ENCODE data around the gene HLA-DPA1.
"Not testable (repeated sequence)": the region's sequence is repeated elsewhere in the genome, so short reads cannot be mapped to it uniquely, and the experiment has no call there.

The HLA-DPA1 gene

DNA sequence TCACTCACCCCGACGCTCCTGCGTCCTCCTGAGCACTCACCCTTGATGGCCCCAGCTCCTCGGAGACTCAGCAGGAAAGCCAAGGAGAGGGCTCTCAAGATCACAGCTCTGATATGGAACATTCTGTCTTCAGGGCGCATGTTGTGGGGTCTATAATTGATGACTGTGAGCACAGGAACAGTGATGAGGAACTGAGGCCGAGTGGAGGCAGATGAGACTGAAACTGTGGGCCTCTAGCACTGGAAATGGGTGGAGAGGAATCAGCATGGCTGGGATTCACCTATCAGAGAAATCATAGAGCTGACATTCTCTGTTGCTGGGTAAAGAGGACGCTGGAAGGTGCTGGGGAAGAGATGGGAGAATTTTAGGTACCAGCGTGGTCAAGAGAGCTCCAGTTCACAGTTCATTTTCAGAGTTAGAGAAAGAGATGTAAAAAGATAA, at the start of gene HLA-DPA1:
Gene HLA-DPA1 (minus strand): TSS at position 219 of the 441 bp plus-strand sequence.
- DNase-seq: peak; percentile 78

DNA sequence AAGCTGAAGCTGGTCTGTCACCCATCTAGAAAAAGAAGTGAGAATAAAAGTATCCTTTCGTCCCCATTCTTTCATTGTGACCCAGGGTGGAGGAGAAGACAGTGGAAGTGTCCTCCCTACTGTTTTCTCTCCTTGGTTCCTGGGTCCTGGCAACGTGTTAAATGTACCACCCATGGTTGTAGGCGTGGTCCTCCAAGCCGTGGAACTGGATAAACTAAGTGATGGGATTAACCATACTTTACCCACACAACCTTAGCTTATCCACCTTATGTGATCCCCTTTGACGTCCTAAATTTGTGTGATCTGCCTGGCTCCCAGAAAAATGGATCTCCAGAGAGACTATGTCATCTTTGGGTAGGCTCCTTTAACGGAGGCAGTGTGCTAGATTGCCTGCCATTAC, 49.7 kb upstream of the HLA-DPA1 start:
- DNase-seq: no peak

DNA sequence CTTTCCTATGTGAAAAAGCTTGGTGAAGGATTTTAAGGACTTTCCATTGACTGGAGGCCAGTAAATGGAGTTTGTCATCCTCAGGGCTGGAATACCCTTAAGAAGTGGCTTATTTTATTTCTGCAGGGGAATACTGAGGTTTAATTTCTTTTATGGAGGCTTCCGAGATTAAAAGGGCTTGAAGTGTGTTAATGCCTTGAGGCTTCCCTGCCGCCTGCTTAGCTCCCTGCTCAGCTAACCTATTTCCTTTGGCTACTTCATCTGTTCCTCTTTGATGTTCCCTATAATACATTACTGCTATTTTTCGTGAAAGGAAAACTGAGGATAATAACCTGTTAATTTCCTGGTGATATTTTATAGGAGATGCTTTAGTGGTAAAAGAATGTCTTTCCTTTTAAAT, 46.6 kb upstream of the HLA-DPA1 start:
- DNase-seq: no peak

DNA sequence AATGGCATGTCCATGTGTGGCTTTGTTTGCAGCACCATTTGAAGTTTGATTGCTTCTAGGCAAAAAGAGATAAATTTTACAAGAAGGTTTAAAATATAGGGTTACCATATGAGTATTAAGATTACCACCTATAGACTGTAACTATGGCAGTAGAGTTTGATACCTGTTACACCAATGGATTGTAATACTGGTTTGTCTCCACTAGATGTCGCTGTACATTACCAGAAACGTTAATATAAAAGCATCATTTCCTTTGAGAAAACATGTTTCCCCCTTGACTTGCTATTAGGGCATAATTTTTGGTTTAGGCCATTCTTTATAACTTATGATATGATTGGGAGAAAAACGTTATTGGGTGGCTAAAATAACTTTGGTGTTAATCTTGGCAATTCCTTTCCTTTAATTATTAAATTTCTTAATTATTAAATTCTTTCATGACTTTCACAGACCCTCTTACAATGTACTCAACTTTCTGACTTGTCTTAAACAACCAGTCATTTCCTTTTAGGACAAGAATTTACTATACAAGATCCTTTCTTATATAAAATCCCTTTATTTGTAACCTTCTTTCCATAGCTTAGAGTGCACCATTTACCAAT, 45.2 kb upstream of the HLA-DPA1 start:
- DNase-seq: no peak

DNA sequence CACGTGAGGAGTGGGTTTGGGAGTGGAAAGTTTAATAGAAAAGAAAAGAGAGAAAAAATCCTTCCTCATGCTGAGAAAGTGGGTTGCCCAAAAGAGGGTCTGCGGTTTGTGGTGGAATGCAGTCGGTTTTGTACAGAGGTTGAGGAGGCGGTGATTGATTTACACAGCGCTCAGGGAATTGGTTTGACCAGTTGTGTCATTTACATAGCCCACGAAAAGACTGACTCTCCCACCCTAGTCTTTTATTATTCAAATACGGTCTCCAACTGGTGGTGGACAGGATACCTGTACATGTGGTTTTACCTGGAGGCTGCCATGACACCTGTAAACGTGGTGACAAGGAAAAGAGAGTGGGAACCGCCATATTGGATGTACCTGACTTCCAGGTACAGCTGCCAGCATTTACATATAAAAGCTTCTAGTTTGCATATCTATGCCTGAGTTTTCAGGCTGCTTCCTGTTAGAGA, 44.4 kb upstream of the HLA-DPA1 start:
- DNase-seq: no peak

DNA sequence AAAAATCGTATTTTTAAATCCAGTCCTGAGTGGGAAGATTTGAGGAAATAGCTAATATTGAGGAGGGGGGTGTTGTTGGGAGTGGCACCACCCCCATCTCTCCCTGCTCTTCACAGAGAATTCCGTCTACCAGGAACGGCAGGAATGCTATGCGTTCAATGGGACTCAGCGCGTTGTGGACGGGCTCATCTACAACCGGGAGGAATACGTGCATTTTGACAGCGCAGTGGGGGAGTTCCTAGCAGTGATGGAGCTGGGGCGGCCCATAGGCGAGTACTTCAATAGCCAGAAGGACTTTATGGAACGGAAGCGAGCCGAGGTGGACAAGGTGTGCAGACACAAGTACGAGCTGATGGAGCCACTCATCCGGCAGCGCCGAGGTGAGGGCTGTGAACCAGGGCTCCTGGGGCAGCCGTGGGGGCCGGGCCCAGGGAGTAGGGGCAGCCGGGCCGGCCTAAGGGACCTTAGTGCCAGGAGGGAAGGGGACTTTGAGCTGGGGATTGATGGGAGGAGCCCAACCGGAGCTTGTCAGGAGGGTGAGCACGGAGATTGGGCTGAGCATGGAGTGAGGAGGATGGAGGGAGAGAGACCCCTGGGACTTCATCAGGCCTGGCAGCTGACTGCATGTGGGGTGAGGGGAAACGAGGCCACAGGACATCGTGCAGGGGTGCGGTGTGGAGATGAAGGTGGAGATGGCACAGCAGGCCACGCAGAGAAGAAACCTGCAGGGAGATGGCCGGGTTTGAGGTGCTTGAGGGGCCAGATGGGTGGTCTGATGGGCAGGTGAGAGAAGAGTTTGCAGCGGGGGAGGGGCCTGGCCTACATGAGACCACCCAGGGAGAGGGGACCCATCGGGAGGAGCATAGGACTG, 43.6 kb upstream of the HLA-DPA1 start:
- DNase-seq: no peak

DNA sequence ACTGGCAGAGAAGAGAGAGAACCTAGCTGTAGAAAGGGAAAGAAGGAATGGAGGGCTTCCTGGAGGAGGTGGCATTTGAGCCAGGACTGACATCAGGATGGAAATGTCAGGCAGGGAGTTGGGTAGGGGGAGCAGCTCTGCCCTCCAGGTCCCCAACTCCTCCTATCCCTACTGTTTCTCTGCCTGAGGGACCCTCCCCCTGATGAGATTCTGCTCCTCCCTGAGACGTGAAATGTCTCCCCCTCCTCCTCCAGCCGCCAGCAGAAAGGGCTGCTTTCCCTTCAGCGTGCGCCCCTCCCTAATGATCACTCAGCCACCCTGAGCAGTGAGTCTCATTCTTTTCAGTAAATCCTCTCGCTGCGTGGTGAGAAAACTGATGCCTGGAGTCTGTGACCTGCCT, 43.0 kb upstream of the HLA-DPA1 start:
- no peak for DNase-seq

DNA sequence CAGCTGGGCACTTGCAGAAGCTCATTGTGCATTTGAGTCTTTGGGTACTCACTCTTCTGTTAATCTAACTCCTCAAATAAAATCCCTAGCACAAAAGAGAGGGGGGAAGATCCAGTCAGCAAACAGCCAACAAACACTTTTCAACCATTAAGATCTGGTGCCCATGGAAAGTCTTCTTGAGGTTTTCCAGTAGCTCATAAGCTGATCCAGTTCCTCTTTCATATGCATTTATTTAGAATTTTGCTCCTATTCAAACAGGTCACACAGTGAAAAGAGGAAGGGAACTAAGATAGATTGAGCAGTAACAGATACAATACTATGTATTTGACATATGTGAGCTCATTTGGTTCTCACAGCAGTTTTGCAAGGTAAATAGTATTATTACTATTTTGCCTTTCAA, 41.0 kb upstream of the HLA-DPA1 start:
- no peak for DNase-seq

DNA sequence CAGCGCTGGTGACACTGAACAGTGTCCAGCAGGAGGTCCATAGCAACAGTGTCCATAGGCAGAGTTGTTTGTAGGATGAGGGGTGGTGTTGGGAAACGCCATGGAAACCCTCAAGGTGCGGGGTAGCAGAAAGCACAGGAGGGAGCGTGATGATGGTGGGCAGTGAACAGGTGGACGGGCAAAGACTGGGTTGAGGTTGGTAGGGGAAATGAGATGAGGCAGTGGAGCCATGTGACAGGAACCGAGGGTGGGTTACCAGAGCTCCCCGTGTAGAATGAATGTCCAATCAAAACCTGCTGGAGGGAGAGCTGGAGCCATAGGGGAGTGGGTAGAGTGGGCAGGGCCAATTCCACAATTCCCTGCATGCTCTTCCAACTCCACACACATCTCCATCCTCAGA, 40.3 kb upstream of the HLA-DPA1 start:
- no peak for DNase-seq

DNA sequence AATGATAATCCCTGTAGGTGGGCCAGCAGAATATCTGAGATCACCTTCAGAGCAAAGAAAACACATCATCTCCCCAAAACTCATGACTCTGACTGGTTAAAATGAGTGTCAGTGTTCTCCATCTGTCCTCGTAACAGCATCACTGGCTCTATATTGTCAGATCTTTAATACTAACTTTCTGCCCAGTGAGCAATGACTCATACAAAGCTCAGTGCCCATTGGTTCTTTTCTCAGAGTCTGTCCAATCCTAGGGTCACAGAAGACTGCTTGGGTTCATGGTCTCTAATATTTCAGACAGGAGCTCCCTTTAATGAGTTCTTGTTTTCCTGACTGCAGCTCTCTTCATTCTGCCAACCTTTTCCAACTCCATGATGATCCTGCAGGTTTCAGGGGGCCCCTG, 38.7 kb upstream of the HLA-DPA1 start:
- peak; percentile 32 for DNase-seq

DNA sequence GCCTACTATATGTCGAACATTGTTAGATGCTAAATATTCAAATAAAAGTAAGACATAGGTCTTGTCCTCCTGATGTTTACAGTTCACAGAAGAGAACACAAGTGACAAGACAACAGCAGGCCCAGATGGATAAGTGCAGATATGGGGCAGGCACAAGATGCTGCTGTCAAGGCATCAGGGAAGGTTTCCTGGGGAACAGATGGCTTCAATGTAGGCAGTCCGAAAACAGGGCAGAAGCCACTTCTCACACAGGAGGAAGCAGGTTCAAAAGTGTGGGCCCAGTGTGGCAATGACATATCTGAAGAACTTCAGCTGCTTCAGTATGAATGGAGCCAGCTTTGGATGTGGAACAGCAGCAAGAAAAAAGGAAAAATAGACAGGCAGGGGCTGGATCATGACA, 34.9 kb upstream of the HLA-DPA1 start:
- DNase-seq: no peak

DNA sequence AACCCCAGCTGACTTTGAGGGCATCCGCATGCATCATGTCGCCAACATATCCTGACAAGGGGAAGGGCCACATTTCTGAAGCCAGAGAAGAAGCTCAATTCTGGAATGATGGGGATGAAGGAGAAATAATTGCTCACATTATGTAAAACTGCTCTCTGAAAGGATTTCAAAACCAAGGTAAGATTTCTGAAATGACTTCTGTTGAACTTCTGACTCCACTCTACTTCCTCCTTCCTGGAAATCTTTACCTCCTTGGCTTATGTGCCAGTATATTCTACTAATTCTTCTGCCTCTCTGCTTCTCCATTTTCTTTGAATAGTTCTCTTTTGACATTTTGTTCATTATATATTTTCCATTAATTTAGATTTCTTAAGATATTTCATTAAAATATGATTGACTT, 34.2 kb upstream of the HLA-DPA1 start:
- no peak for DNase-seq

DNA sequence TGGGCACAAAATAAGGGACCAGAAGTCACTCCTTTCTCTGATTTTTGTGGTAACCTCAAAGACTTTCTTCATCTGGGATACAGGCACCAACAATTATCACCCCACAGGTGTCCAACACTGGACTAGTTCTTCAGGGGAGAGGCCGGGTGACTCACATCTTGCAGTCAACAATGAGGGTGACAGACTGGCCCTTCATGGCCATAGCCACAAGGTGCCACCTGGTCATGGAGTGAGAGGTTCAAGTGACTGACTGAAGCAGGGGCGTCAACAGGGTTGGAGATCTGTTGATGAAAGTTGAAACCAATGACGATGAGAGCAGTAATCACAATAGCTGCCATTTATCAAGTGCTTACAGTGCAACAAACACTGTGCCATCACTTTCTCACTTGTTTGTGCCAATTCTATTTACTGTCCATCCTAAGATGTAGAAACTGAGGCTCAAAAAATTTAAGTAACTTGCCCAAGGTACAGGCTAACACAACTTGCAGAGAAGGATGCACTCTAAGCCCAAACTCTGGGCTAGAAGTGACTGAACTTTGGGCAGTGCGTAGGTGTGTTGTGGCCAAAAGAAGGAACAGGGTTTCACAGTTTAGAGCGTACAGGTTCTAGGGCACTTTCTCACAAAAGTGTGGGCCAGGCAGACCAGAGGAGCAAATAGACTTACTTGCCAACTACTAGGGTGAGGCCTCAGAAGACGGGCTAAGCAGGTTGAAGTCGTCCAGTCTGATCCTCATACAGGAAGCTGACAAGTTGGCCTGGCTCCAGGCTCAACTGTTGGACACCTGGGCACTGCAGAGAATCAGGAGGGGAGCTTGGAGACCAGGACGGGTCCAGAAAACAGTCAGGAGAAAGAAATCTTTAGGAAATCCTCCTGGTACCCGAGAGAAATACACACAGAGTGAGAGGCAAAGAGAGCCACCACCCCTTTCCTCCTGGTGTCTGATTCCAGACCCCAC, 32.7 kb upstream of the HLA-DPA1 start:
- DNase-seq: no peak

DNA sequence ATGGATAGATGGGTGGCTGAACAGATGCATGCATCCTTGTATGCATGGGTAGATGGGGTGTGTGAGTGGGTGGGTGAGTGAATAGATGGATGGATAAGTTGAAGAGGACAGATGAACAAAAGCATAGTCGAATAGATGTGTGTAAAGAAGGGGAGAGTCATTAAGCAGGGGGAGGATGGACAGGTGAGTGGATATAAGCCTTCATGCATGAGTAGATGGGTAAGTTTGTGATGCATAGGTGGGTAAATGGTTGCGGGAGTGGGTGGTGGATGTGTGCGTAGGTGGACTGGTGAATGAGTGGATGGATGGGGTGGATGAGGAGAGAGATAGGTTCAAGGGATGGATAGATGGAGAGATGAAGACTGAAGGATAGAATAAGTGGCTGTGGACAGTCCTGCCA, 31.9 kb upstream of the HLA-DPA1 start:
- no peak for DNase-seq

DNA sequence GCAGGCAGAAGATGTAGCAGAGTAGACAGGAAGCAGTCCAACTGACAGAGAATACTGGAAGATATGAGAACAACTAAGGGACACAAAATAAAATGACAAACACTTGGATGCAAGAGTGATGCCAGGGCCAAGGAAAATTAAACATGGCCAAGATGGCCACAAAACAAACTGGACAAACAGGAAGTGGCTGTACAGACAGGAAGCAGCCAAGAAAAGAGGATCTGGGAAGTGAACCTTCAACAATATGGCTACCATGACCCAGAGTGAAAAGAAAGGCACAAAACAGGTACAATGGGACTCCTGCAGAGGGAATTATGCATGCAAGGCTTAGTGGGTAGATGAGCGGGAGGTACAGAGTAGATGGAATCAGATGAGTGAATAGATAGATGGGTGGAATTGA, 31.4 kb upstream of the HLA-DPA1 start:
- no peak for DNase-seq

DNA sequence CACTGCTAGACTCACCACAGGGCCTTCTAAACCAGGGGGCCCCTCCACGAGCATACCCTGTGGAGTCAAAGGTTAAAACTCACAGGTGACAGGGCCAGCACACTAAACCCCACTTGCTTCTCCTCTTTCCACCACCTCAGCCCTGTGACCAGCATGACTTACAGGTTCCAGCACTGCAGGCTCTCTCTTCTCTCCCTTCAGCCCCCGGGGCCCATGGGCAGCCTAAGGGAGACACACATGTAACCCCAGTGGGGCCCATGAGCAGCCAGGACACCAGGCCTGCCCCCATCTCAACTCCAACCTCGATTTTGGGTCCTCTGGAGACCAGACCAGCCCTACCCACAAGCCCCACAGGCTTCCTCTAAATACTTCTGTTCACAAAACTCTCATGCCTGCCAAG, 30.3 kb upstream of the HLA-DPA1 start:
- no peak for DNase-seq

DNA sequence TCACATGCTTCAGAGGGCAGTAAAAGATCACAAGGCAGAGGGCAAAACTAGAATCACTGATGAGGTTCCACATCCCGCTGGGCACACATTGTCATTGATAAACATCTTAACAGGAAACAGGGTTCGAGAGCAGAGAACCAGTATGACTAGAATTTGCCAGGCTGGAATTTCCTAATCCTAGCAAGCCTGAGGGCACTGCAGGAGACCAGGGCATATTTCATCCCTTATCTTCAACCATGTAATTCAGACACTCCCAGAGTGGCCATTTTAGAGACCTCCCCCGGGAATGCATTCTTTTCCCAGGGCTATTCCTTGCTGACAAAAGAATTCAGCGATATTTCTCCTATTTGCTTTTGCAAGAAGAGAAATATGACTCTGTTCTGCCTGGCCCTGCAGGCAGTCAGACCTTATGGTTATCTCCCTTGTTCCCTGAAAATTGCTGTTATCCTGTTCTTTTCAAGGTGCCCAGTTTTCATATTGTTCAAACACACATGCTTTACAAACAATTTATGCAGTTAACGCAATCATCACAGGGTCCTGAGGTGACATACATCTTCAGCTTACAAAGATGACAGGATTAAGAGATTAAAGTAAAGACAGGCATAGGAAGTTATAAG, 27.8 kb upstream of the HLA-DPA1 start:
- DNase-seq: not testable (repeated sequence)

DNA sequence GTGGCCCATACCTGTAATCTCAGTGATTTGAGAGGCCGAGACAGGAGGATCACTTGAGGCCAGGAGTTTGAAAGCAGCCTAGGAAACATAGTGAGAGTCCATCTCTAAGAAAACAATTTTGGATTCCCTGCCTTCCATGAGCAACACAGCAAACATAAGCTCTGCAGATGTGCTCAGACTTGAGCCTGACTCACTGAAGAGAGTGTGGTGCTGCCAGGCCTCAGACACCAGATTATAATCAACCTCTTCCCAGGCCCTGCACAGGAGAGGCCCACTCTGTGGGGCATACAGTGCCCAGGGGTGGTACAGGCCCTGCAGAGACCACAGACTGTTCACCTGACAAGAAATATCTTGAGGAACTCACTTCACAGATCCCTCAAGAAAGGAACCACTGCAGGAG, 22.2 kb upstream of the HLA-DPA1 start:
- no peak for DNase-seq

DNA sequence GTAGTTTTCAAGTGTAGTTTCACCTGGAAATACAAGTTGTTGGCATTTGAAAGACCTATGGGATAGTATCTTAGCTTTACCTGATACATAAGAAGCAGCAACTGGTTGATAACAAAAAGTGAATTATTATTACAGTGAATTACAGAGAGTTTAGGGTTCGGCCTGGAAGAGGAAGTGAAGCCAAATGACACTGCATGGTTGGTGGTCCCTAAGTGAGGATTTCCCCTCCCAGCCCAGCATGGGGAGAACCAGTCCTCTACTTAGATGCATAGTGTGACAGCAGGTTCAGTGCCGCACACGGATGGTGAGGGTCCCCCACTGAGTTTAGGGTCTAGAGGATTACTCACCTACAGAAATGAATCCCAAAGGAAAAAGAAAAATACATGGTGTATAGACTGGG, 20.4 kb upstream of the HLA-DPA1 start:
- no peak for DNase-seq

DNA sequence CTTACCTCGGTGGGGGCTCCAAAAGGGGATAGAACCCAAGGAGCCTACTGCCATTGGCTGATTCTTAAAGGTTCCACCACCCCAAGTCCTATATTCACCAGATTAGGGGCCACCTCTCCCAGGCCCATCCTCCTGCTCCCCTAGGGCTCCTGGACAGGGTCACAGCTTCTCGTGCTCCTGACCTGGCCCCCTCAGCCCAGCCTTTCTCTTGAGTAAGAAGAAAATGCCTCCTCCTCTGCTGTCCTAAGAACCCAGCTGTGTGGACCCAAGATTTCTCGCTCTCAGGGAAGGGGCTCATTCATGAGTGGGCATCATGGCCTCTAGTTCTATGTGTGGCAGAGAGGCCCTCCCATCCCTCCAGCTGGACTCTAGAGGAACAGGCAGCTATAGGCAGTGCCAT, 18.9 kb upstream of the HLA-DPA1 start:
- no peak for DNase-seq

DNA sequence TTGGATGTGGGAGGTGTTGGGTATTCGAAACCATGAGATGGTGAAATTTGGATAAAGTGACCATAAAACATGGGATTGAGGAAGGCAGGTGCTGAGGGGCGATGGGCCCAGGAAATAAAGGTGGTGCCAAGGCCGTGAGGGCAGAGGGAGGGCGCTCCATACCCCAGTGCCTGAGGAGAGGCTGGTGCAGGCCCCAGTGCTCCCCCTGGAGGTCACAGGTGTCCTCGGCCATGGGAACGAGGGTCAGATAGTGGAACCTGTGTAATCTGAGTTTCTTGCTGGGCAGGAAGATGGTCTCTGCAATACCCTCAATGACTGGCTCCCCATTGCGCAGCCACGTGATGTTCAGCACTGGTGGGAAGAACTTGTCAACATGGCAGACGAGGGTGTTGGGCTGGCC, 18.5 kb upstream of the HLA-DPA1 start:
- peak; percentile 31 for DNase-seq

DNA sequence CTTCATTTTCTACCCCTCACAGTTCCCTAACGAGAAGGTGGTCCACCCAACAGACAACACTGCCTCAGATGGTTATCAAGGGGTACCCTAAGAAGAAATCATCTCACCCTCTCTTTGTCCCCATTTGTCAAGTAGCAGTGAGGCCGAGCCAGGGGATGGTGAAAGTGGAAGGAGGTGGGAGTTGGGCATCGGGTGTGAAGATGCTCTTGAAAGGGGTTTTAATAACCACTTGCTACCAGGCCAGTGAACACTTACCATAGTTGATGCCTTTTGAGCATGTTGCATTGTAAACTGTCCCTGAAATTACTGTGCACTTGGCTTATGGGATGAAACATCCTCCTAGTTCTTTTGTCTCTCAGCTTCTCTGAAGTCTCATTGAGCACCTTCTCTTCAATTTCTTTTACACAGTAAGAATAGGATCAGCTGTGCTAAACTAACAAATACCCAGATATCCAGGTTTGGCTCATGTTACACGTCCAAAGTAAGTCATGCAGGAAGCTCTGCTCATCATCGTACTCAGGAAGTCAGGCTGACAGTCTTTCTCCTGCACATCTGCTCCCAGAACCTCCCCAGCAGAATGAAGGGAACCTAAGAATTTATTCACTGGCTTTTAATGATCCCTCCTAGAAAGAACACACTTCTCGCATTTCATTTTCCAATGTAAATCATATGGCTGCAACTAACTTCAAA, 15.6 kb upstream of the HLA-DPA1 start:
- no peak for DNase-seq
